8988T (cell line): Measurements from ENCODE around the gene HNRNPA1.
A peak's percentile ranks its signal among the peaks of the same experiment; 100 is the strongest.
"Not testable (repeated sequence)": the region's sequence is repeated elsewhere in the genome, so short reads cannot be mapped to it uniquely, and the experiment has no call there.

Source experiments
- DNase-seq: peaks from one replicate; pipeline ENCODE4 v3.0.0; 2011

Gene HNRNPA1

DNA sequence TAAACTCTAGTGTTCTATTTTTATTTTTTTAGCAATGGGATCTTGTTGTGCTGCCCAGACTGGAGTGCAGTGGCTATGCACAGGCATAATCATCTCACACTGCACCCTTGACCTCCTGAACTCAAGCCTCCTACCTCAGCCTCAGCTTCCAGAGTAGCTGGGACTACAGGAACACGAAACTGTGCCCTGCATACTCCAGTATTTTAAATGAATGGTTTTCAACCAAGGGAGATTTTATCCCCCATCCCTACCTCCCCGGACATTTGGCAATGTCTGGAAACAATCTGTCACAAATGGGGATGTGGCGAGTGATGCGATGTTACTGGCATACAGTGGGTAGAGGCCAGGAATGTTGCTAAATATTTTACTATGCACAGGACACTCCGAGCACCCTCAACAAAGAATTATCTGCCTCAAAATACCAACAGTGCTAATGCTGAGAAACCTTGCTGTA lies 2.7 kb upstream of the HNRNPA1 start:
- no peak for DNase-seq

DNA sequence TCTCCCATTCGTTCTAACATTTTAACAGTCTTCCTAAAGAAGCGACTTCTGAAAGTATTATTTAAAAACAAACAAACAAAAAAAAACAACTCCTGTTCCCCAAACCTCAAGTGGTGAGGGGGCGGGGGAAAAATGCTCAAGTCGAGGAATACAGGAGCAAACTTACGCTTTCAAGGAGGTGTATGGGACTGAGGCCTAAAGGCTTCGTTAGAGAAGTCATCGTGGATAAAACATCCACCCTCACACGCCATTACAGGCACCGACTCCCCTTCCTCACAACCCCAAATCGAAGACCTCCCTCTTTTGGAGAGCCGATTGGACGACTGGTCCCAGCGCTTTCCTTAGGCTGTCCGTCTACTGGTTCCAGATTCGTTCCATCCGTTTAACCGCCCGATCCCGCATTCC lies 1.3 kb upstream of the HNRNPA1 start:
- no peak for DNase-seq

DNA sequence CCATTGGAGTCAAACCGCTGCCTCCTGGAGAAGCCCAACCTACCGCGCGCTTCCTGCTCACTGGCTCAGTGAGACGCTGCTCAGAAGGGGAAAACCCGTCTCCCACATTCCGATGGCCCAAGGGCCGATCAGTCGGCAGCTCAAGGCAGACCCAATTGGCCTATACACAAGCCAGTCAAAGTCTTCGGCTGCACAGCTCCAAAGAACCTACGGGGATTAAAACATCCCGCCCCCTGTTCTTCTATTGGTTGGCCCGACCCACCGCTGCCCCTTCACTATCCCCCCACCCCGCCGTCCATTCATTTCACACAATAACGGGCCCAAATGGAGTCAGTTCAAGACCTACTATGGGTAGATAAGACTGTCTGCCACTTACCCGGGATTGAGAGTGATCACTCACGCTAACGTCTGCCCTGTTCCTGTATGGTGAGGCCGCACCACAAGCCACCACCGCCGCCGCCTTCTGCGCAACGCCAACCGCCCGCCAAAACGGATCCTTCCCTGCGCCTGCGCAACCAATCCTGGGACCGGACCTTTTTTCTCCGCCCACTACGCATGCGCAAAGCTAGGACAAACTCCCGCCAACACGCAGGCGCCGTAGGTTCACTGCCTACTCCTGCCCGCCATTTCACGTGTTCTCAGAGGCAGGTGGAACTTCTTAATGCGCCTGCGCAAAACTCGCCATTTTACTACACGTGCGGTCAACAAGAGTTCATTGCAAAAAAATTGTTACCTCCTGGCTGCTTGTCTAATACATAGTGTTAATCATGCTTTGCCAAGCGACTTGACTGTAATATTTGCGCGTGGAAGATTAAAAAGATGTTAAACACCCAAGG lies 676 bp upstream of the HNRNPA1 start, which contains the start of gene CBX5:
TSS of gene CBX5 (minus strand) at position 491 of the 836 bp plus-strand sequence. CDS start 22,472 bp downstream, outside the sequence.
- peak; percentile 71 for DNase-seq

DNA sequence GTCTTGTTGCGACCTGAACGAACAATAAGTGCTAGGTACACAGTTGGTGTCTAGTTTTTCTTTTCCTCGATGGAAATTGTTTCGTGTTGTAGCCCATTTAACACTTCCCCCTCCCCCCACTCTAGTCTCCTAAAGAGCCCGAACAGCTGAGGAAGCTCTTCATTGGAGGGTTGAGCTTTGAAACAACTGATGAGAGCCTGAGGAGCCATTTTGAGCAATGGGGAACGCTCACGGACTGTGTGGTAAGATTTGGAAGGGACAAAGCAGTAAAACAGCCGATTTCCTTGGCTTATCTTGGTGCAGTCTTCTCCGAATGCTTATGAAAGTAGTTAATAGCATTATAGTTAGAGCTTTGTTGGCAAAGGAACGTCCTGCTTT lies 724 bp downstream of the HNRNPA1 start:
- not testable (repeated sequence) for DNase-seq

DNA sequence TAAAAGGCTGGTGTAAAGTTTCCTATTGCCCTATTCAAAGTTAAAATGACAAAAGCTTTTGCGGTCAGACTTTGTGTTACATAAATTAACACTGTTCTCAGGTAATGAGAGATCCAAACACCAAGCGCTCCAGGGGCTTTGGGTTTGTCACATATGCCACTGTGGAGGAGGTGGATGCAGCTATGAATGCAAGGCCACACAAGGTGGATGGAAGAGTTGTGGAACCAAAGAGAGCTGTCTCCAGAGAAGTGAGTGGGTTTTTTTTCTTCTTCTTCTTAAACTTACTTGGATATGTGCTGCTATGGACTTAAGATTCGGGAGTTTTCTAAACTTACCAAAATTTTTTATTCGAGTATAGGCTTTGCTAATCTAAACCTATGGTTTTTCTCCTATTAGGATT lies 1.2 kb downstream of the HNRNPA1 start:
- not testable (repeated sequence) for DNase-seq

DNA sequence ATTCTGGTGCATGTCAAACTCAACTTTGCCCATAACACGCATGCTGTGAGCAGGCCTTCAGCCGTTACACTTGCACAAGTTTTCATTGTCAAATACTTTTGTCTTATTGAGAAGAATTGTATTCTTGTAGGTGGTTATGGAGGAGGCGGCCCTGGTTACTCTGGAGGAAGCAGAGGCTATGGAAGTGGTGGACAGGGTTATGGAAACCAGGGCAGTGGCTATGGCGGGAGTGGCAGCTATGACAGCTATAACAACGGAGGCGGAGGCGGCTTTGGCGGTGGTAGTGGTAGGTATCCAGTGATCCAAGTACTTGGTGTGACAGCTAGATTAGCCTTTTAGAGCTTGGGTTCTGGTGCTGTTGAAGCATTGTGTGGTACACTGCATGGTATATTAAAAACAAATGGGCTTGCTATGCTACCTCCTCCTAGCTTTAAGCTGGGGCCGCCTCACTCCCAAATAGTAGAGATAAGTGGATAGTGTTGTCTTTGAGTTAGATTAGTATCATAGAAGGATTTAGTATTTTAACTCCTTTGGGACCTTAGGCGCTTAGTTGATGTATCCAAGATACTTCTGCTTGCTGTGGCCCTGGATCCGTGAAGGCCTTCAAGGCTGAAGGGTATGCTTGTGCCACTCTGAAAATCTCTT lies 2.5 kb downstream of the HNRNPA1 start:
- DNase-seq: no peak

DNA sequence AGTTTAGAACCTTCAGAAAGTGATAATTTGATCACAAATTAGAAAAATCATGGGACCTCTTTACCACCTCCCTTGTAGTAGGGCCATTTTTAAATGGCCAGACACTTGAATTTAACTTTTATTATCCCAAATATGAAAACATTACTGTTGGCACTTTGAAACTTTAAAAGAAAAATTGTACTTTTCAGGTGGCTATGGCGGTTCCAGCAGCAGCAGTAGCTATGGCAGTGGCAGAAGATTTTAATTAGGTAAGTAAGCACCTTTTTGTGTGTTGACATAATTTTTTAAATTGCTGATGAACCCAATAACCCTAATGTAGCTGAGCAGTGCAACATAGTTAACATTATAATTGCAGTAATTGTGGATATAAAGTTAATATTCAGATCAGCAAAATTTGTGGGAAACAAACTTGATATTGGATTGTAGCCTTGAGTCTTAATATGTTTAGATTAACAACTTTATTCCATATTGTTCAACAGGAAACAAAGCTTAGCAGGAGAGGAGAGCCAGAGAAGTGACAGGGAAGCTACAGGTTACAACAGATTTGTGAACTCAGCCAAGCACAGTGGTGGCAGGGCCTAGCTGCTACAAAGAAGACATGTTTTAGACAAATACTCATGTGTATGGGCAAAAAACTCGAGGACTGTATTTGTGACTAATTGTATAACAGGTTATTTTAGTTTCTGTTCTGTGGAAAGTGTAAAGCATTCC lies 3.7 kb downstream of the HNRNPA1 start:
- DNase-seq: not testable (repeated sequence)

DNA sequence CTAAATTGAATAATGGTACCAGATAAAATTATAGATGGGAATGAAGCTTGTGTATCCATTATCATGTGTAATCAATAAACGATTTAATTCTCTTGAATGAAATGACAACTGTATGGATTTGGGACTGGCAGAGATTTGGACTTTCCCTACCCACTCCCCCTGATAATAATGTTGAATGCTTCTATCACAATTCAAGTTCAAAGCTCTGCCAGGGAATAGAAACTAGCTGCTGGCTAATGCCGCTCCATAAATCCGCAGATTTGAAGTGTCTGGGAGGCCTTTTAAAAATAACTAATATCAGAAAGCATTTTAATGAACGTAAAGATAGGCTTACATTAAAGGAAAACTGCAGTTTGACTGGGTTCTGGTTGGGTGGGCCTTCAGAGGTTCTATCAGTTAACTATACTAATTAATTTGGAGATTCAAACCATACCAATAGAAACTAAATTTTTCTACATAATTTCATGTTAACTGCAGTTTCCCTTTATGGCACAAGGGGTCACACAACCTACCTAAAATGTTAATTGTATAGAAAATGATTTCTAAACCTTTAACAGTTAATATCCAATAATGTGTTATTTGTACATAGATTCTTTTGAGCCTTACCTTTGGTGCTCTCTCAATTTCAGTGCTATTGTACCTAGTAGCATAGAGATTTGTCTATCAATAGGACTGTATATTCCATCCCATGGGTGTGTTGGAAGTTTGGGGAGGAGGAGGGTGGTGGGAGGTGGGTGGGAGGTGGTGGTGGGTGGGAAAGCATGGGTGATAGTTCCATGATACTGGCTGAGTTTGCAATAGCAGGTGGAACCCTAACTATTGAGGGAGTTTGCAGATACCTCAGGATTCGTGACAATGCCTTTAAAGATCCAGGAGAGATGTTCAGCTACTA lies 4.9 kb downstream of the HNRNPA1 start:
- no peak for DNase-seq

DNA sequence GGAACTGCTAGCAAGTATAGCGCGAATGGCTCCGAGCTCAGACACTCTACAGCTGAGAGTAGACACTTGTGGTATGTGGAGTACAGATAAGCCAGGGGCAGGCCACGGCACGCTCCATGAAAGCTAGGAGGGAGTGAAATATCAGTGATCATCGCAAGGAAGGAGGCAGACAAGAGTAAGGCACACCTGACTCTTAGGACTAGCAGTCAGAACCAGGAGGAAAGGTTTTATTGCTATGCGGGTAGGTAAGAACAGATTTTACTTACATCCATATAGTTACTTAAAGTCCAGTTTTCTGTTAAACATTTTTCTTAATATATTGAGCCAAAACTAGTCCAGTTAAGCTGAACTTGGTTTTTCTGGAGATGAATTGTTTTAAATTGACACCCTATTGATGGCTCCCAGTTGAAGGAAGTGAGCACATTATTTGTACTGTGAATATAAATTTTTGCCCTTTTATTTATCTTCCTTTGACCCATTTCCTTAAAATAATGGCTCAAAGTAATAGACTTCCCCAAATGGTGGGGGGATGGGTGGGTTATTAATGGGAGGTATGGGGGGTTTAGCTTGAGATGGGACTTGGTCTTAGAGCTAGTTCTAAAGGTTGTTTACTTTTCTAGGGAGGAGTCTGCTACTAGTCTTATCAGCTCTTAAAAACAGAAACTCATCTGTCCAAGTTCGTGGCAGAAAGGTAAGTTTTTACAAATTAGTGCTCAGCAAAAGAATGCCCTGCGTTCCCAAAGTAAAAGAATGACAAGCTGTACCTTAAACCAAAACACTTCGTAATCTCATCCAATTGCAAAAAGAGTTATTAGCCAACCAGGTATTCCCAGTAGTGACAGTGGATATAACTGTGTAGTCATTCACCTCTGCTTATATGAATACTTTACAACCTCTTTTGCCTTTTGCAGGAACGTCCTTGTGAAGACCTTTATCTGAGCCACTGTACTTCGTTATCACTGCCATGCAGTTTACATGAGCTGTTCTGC lies 5.8 kb downstream of the HNRNPA1 start:
- DNase-seq: no peak

DNA sequence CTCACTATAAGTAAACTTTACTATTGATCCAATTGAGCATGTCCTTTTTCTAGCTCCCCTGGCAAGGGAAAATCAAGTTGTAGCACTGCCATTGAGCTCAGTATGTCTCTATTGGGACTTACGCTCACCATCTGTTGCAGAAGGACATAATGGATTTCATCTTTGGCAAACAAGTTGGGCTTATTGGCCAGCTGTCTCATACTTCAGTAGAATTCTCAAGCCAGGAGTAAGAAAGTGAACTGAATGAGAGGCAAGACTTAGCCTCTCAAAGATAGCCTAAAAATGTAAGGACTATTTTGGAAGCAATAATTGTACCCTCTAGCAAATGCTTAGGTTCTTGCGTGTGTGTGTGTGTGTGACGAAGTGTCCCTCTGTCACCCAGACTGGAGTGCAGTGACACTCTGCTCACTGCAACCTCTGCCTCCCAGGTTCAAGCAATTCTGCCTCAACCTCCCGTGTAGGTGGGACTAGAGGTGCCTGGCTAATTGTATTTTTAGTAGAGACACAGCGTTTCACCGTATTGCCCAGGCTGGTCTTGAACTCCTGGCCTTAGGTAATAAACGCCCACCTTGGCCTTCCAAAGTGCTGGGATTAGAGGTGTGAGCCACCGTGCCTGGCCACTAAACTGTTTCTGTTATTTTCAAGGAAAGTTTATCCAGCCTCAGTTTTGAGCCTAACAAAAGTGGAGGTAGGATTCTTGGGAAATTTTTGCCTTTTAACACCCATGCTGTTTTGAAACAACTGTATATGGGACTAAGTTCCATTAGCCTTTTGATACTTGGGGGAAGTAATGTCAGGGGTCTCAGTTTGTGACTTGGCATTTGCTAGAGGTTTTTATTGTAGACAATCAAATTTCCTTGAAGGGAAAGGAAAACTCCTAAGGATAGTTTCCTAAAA lies 7.0 kb downstream of the HNRNPA1 start:
- DNase-seq: no peak

DNA sequence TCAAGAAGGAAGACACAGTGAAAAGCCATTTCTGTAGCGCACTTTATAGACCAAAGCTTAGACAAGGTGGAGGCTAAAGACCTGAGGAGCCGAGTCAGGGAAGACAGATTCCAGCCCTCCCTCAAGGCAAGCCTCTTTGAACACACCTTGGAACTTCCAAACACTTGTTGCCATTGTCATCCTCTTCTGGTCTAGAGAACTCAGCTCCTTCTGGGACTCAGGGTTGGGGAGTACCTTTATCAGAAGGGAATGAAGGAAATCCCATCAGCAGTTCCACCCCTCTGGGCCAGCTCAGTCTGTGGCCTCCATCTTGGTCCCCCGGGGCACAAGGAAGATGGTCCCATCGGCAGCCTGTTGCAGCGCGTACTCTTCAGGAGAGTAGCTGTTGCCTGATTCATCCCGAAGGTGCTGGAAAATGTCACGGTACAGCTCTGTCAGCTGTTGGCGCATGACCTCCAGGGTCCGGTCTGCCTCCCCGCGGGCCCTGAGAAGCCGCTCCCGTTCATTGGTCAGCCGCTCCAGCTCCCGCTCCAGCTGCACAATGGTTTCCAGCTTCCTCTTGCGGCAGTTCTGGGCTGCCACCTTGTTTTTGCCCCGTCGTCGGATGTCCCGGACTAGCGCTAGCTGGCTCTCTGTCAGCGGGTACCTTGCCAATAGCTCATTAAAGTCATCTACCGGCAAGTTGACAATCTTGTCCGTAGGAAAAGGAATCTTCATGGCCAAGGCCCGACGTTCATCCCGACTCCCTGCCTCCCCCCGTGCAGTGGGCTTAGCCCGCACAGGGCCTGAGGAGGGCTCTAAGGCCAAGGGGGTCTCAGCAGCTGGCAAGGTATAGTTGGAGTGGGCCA lies 11.8 kb downstream of the HNRNPA1 start:
- no peak for DNase-seq

DNA sequence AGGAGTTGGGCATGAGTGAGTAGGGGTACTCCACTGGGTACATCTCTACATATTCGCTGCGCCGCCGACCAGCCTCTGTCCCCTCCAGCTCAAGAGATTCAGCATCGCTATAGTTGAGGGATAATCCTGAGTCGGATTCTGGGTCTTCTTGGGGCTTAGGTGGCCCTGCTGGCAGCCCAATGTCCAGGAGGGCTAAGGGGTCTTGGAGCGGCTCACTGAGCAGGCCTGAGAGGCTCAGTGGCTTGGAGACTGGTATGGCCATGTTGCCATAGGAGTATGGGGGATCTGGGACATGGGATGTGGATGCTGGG lies 12.4 kb downstream of the HNRNPA1 start:
- DNase-seq: no peak

DNA sequence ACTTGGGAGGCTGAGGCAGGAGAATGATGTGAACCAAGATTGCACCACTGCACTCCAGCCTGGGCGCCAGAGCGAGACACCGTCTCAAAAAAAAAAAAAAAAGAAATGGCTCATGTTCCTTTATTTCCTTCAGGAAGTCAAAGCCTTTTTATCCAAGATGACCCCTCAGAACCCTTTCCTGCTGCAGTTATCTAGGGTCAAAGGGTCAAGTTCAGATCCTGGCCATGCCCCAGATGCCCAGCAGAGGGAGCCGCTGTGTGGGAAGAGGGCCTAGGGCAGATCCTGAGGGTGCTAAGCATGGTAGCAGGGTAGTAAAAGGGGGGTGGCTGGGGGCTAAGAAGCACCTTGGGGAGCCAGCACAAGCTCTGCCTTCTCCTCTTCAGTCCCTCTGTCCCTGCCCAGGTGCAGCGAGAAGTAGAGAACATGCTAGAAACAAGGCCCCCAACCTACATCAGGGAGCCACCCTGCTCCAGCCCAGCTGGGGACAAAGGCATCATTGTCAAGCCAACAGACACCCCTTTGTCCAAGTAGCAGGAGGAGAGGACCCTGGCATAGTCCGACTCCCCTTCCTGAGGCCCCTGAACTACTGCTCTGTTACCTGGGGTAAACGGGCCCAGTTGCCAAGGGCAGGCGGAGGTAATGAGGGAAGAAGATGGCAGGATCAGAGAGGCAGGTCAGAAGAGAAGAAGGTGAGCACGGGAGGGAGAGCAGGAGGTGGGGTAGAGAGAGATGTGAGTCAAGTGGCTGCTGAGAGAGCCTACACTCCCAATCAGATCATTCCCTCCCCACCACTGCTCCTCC lies 13.8 kb downstream of the HNRNPA1 start:
- DNase-seq: peak; percentile 70

DNA sequence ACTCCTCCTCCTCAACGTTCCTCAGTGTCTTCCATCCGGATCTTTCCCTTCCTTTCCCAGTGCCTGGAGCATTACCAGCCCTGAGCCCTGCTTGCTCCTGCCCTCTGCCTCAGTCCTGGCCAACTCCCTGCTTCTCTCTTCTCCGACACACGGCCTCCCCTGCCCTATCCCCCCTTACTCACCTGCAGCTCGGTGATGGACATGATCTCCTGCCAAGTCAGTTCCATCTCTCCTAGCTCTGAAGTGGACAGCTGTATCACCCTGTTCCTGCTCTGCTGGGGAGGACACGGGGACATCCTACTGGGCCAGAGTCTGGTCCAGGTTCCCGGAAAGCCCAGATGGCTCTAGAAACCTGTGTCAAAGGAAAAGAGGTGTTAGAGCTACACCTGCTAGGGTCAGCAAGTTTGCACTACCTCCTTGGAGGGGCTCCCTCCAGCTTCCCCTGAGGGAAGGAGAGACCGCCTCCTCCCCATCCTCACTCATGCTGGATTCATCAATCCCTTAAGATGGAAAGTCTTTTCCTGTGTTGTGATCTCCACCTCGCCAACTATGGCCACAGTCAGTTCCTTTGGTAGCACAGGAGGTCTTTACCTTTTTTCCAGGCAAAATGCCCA lies 14.5 kb downstream of the HNRNPA1 start:
- no peak for DNase-seq

DNA sequence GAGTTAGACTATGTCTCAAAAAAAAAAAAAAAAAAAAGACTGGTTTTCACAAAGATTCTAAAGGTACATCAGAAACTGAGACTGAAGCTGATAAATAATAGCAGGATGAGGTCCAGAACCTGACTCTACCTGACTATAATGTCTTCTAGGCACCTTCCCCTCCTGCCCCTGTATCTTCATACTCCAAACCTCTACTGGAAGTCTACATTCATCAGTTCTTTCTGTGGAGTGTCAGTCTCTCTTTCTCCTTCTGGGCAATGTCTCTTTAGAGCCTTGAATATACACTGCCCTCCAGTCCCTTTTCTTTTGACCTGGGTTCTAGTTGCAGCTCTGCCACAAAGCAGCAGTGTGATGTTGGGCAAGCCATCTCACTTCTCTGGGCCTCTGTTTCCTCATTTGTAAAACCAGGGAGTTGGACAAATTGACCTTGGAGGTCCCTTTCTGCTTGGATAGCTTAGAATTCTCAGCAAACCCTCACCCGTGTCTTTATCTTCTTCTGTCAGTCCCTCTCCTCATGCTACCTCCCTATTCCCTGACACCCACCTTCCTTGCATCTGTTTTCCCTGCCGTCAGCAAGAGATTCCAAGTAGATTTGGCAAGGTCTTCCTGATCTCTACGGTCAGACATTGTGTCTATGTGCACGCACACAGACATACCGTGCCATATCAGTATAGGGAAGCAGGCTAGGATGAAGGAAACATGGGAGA lies 16.0 kb downstream of the HNRNPA1 start:
- no peak for DNase-seq

DNA sequence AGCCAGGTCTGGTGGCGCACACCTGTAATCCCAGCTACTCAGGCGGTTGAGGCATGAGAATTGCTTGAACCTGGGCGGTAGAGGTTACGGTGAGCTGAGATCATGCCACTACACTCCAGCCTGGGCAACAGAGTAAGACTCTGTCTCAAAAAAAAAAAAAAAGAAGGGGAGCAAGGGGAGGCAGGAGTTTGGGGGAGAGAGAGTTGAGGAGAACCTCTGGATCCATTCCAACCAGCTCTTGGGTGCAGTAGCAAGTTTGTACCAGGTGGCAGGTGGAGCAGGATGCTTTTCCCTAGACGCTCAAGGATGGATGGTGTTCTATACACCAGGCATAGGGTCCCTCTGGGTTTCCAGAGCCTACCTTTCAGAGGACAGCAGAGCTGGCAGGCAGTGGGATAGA lies 18.4 kb downstream of the HNRNPA1 start:
- no peak for DNase-seq

DNA sequence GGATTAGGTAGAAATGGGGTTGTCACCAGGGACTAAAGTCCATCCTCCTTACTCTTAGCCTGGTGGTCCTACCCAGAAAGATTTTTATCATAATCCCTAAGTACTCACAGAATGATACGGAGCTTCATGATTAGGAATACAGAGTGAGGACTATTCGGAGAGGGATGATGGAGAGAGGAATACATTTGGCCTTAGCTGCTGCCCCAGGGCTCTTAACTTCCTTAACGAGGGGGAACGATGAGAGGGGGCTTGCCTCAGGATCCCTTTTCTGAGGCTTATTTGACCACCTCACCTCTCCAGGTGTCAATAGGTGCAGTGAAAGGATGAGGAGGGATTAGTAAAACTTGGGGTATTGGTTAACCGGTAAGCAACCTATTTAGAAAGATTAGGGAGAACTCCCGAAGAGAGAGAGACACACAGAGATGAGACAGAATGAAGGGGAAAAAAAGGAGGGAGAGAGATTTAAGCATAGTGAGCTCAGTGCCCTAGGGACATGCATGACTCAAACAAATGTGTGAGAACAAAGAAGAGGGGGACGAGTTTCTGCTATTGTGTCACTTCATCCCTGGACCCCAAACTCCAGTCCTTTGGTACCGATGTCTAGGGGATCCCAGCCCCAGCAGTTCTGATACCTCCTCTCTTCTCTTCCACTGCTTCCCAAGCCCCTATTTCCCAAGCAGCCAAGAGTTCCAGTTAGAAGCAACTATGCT lies 19.1 kb downstream of the HNRNPA1 start:
- DNase-seq: no peak
